Measurements from ENCODE around the gene TRPV3. TPM values are rescaled to one million over a fixed set of nuclear protein-coding genes. Genes with fewer than 3 reads are reported as not detected.

TRPV3 gene
- total and polyA plus RNA-seq, 9 of the 15 experiments (the other 6 are each of a cell fraction or from before 2014, with no cell fraction given) = 0.03 to 0.42 (median 0.11) TPM; not detected in 1

GRCh38 chr17:3573246-3574100 lies 15.9 kb upstream of the TRPV3 start (continued):
- no peak for TF ChIP-seq EWSR1 (IDR thresholded peaks at IDR 0.05; ENCODE audit: borderline replicate concordance, low read depth, partially characterized antibody)

- Histone ChIP-seq H3K27me3 (ENCODE audit: control insufficient read depth in 2 of 2, insufficient read depth in 2 of 2, low read length in 2 of 2) (no peaks in the 10 kb centered on the region), H3K4me2 (ENCODE audit: insufficient read depth, low read length) (no peak overlapping the region), H3K27ac (ENCODE audit: extremely low read depth, low read depth, low read length) (no peak overlapping the region), H3K9ac (ENCODE audit: insufficient read depth in 1 of 2, low read depth in 2 of 2, low read length in 2 of 2) (no peak overlapping the region), H3K4me3 (no peak overlapping the region), H3K4me1 (replicated peaks in 1 of 2; ENCODE audit: control insufficient read depth in 2 of 2, insufficient read depth in 2 of 2, low read length in 2 of 2) (peaks cover 0 to 10% of the 10 kb centered on the region in 2 experiments; a peak in 2 of 5 replicates), H3K9me3 (replicated peaks; ENCODE audit: control insufficient read depth, insufficient read depth, low read depth, low read length) (no peaks in the 10 kb centered on the region), H3K79me2 (ENCODE audit: control insufficient read depth, insufficient read depth, low read length) (no peaks in the 10 kb centered on the region), H3K36me3 (ENCODE audit: control insufficient read depth, insufficient read depth, low read length) (no peaks in the 10 kb centered on the region), H2AFZ (ENCODE audit: low read depth, low read length) (no peak overlapping the region), H4K20me1 (replicated peaks; ENCODE audit: control insufficient read depth, insufficient read depth, low read length) (no peaks in the 10 kb centered on the region), H3K9me1 (ENCODE audit: control insufficient read depth, insufficient read depth, low read length) (no peaks in the 10 kb centered on the region)
- intact Hi-C loops (cut with micrococcal nuclease) = no loop called here
- FAIRE-seq (no peak), DNase-seq (ENCODE audit: extremely low read depth in 1 of 4, low spot score in 3 of 4) (no peak), ATAC-seq (no peak)
- WGBS (ENCODE audit: insufficient coverage, low coverage, missing lambda C conversion rate) = 33% methylated on average over 6 of the region's 7 CpGs
- in situ Hi-C loops (cut with MboI) = no loop called here
- POLR2A ChIA-PET = interaction anchor here (0.7 kb wide), 1 partner anchor 15 kb away, joined by 3 read pairs; the partner anchor contains the start of gene TRPV3
- CTCF ChIA-PET (ENCODE audit: low intra/inter-chr PET ratio) = no interaction called here
- no TSS peak for BruUV-seq (replicated peaks)
- TF ChIP-seq ZC3H4 (CRISPR knock-in tag; IDR thresholded peaks at IDR 0.05; ENCODE audit: borderline replicate concordance) (no peak), POLR2AphosphoS2 (IDR thresholded peaks at IDR 0.05; ENCODE audit: low read length) (no peak), MAFK (IDR thresholded peaks at IDR 0.05; ENCODE audit: low read length) (no peak), CREB1 (IDR thresholded peaks at IDR 0.05) (no peak), CREB1 (CRISPR knock-in tag; IDR thresholded peaks at IDR 0.05) (no peak), RFX1 (IDR thresholded peaks at IDR 0.05) (no peak), TEAD1 (CRISPR knock-in tag; IDR thresholded peaks at IDR 0.05) (no peak), HNRNPK (IDR thresholded peaks at IDR 0.05; ENCODE audit: low read depth, low read length, poor library complexity, severe bottlenecking) (no peak), RNF219 (CRISPR knock-in tag; IDR thresholded peaks at IDR 0.05) (no peak), EWSR1 (IDR thresholded peaks at IDR 0.05; ENCODE audit: borderline replicate concordance, low read depth, partially characterized antibody) (no peak), ETV1 (tag; conservative IDR thresholded peaks at IDR 0.05; ENCODE audit: low read depth) (no peak)
- TF ChIP-seq, protein P1, sequence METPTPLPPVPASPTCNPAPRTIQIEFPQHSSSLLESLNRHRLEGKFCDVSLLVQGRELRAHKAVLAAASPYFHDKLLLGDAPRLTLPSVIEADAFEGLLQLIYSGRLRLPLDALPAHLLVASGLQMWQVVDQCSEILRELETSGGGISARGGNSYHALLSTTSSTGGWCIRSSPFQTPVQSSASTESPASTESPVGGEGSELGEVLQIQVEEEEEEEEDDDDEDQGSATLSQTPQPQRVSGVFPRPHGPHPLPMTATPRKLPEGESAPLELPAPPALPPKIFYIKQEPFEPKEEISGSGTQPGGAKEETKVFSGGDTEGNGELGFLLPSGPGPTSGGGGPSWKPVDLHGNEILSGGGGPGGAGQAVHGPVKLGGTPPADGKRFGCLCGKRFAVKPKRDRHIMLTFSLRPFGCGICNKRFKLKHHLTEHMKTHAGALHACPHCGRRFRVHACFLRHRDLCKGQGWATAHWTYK (CRISPR knock-in tag; IDR thresholded peaks at IDR 0.05) = no peak
- TF ChIP-seq, protein P2, sequence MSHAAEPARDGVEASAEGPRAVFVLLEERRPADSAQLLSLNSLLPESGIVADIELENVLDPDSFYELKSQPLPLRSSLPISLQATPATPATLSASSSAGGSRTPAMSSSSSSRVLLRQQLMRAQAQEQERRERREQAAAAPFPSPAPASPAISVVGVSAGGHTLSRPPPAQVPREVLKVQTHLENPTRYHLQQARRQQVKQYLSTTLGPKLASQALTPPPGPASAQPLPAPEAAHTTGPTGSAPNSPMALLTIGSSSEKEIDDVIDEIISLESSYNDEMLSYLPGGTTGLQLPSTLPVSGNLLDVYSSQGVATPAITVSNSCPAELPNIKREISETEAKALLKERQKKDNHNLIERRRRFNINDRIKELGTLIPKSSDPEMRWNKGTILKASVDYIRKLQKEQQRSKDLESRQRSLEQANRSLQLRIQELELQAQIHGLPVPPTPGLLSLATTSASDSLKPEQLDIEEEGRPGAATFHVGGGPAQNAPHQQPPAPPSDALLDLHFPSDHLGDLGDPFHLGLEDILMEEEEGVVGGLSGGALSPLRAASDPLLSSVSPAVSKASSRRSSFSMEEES (CRISPR knock-in tag; IDR thresholded peaks at IDR 0.05) = no peak
- TF ChIP-seq, protein P3, sequence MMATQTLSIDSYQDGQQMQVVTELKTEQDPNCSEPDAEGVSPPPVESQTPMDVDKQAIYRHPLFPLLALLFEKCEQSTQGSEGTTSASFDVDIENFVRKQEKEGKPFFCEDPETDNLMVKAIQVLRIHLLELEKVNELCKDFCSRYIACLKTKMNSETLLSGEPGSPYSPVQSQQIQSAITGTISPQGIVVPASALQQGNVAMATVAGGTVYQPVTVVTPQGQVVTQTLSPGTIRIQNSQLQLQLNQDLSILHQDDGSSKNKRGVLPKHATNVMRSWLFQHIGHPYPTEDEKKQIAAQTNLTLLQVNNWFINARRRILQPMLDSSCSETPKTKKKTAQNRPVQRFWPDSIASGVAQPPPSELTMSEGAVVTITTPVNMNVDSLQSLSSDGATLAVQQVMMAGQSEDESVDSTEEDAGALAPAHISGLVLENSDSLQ (IDR thresholded peaks at IDR 0.05) = no peak
Observed at GRCh38 chr17:3572231-3572630, 14.6 kb upstream of the TRPV3 start.
